Brain microvascular endothelial cell (primary cell): ENCODE data around the gene TULP3.
A peak's percentile ranks its signal among the peaks of the same experiment; 100 is the strongest.

Experiments
- DNase-seq: peaks from one replicate; pipeline ENCODE4 v3.0.0-alpha.2; 2020
- H3K27ac ChIP-seq: fragments of 250-450 bp; sonication (Bioruptor Pico); 2 replicates; pipeline ENCODE4 v1.5.1; 2020; ENCODE audit warnings: mild to moderate bottlenecking, moderate library complexity
- H3K27me3 ChIP-seq: fragments of 250-450 bp; sonication (Bioruptor Pico); replicated peaks from 2 replicates; pipeline ENCODE4 v1.5.1; 2020; ENCODE audit warnings: mild to moderate bottlenecking
- H3K36me3 ChIP-seq: fragments of 250-450 bp; sonication (Bioruptor Pico); replicated peaks from 2 replicates; pipeline ENCODE4 v1.5.1; 2020; ENCODE audit warnings: mild to moderate bottlenecking
- H3K4me3 ChIP-seq: 2 replicates; pipeline ENCODE4 v1.5.1; 2011; ENCODE audit warnings: low read depth, mild to moderate bottlenecking, control low read depth, low read length, moderate library complexity
- CTCF ChIP-seq: IDR thresholded peaks from 2 replicates; pipeline ENCODE4 v1.5.1; 2011; ENCODE audit warnings: low read depth, mild to moderate bottlenecking, moderate library complexity, low read length, control low read depth, inconsistent platforms; ENCODE audit errors: missing control alignments
- in situ Hi-C: cut with HindIII; loops from 2 replicates; pipeline ENCODE4 v1.10.0; 2017; ENCODE audit warnings: low sequenced_read_pairs, low pct_ligation_motif_present

The TULP3 gene

GRCh38 chr12:2892246-2892645, 1.6 kb downstream of the TULP3 start:
- Histone ChIP-seq H3K36me3 (no peaks in the 10 kb centered on the region), H3K27ac (no peak overlapping the region), H3K27me3 (no peaks in the 10 kb centered on the region), H3K4me3 (peak overlapping the region; percentile 96)
- in situ Hi-C loops: no loop called here
- DNase-seq: no peak
- no peak for TF ChIP-seq CTCF

- no peak overlapping the region for H3K27ac ChIP-seq
- no peaks in the 10 kb centered on the region for H3K36me3 ChIP-seq
- peak; percentile 59 for DNase-seq
- in situ Hi-C loops: no loop called here
- no peaks in the 10 kb centered on the region for H3K27me3 ChIP-seq
- no peak for TF ChIP-seq CTCF
- no peak overlapping the region for H3K4me3 ChIP-seq
Observed at GRCh38 chr12:2893007-2893406, 2.3 kb downstream of the TULP3 start.

- Histone ChIP-seq H3K27ac (no peak overlapping the region), H3K27me3 (no peaks in the 10 kb centered on the region), H3K4me3 (no peak overlapping the region), H3K36me3 (no peaks in the 10 kb centered on the region)
- DNase-seq: no peak
- no peak for TF ChIP-seq CTCF
- in situ Hi-C loops: no loop called here
Observed at GRCh38 chr12:2895051-2895451, 4.4 kb downstream of the TULP3 start.

- Histone ChIP-seq H3K36me3 (no peaks in the 10 kb centered on the region), H3K27me3 (no peaks in the 10 kb centered on the region), H3K4me3 (no peak overlapping the region), H3K27ac (no peak overlapping the region)
- DNase-seq: no peak
- in situ Hi-C loops: no loop called here
- no peak for TF ChIP-seq CTCF
Observed at GRCh38 chr12:2895511-2895910, 4.8 kb downstream of the TULP3 start.

GRCh38 chr12:2897418-2897817, 6.7 kb downstream of the TULP3 start:
- in situ Hi-C loops: no loop called here
- no peak for TF ChIP-seq CTCF
- Histone ChIP-seq H3K27ac (no peak overlapping the region), H3K27me3 (no peaks in the 10 kb centered on the region), H3K4me3 (no peak overlapping the region), H3K36me3 (no peaks in the 10 kb centered on the region)
- no peak for DNase-seq

- no peak for DNase-seq
- no peaks in the 10 kb centered on the region for H3K27me3 ChIP-seq
- H3K36me3 ChIP-seq: no peaks in the 10 kb centered on the region
- no peak overlapping the region for H3K4me3 ChIP-seq
- no peak for TF ChIP-seq CTCF
- H3K27ac ChIP-seq: no peak overlapping the region
- in situ Hi-C loops: no loop called here
Observed at GRCh38 chr12:2900642-2901041, 10.0 kb downstream of the TULP3 start.
